Activated T-helper 1 cell treated with anti-CD3 and anti-CD28 coated beads, Interleukin-12 subunit alpha, Interleukin-12 subunit beta, Interleukin-2, Interleukin-4 antibody, amounts not matched to agents 30 ng/mL and 10 ng/mL and 1 ng/mL, durations not matched to agents 14 hours and 24 hours and 36 hours (primary cell): ENCODE data around the gene CASZ1. TPM values are rescaled to one million over a fixed set of nuclear protein-coding genes. Genes with fewer than 3 reads are reported as not detected.

ENCODE experiments used
- DNase-seq: peaks from one replicate; pipeline ENCODE4 v3.0.0; 2021; ENCODE audit warnings: low spot score
- H3K27ac Mint-ChIP-seq: one replicate; pipeline ENCODE4 v1.8.0; 2021; ENCODE audit warnings: mild to moderate bottlenecking, mixed read lengths
- H3K27me3 Mint-ChIP-seq: one replicate; pipeline ENCODE4 v1.8.0; 2022; ENCODE audit warnings: mild to moderate bottlenecking, moderate library complexity, mixed read lengths; ENCODE audit not compliant: insufficient read depth
- H3K36me3 Mint-ChIP-seq: one replicate; pipeline ENCODE4 v1.8.0; 2021; ENCODE audit warnings: low read depth, mixed read lengths
- H3K4me1 Mint-ChIP-seq: one replicate; pipeline ENCODE4 v1.8.0; 2021; ENCODE audit warnings: low read depth, mixed read lengths
- H3K4me3 Mint-ChIP-seq: one replicate; pipeline ENCODE4 v1.8.0; 2021; ENCODE audit warnings: mild to moderate bottlenecking, moderate library complexity, mixed read lengths
- H3K9me3 Mint-ChIP-seq: one replicate; pipeline ENCODE4 v1.8.0; 2021; ENCODE audit warnings: mixed read lengths
- intact Hi-C: fragments of 100-400 bp; cut with micrococcal nuclease; formaldehyde crosslinking; loops from one replicate; pipeline ENCODE4 v1.15.1; 2024
- total RNA-seq: library from RNA; stranded (reverse); gene quantifications from 2 replicates; pipeline ENCODE4 v1.2.3, GENCODE V29; 2022

Gene CASZ1
- total RNA-seq, 1 donor from 2014 or later: 11.7 TPM

- Mint-ChIP-seq H3K4me3 (no peak overlapping the region), H3K9me3 (no peaks in the 10 kb centered on the region), H3K4me1 (no peaks in the 10 kb centered on the region), H3K27ac (no peak overlapping the region), H3K36me3 (no peaks in the 10 kb centered on the region), H3K27me3 (peaks cover 8% of the 10 kb centered on the region)
- no peak for DNase-seq
- intact Hi-C loops: no loop called here
These were observed 22.1 kb upstream of the CASZ1 start for GRCh38 chr1:10818262-10819197.

- peaks cover 7% of the 10 kb centered on the region for H3K27me3 Mint-ChIP-seq
- intact Hi-C loops: no loop called here
- H3K4me1 Mint-ChIP-seq: no peaks in the 10 kb centered on the region
- H3K9me3 Mint-ChIP-seq: no peaks in the 10 kb centered on the region
- no peak overlapping the region for H3K27ac Mint-ChIP-seq
- DNase-seq: no peak
- no peaks in the 10 kb centered on the region for H3K36me3 Mint-ChIP-seq
- no peak overlapping the region for H3K4me3 Mint-ChIP-seq
These were observed 20.4 kb upstream of the CASZ1 start for GRCh38 chr1:10816743-10817369.

- no peaks in the 10 kb centered on the region for H3K9me3 Mint-ChIP-seq
- peaks cover 7% of the 10 kb centered on the region for H3K27me3 Mint-ChIP-seq
- no peak overlapping the region for H3K4me3 Mint-ChIP-seq
- intact Hi-C loops: no loop called here
- no peaks in the 10 kb centered on the region for H3K4me1 Mint-ChIP-seq
- no peak overlapping the region for H3K27ac Mint-ChIP-seq
- H3K36me3 Mint-ChIP-seq: no peaks in the 10 kb centered on the region
- no peak for DNase-seq
These were observed 19.8 kb upstream of the CASZ1 start for GRCh38 chr1:10816233-10816632.

- Mint-ChIP-seq H3K4me1 (no peaks in the 10 kb centered on the region), H3K4me3 (no peak overlapping the region), H3K9me3 (no peaks in the 10 kb centered on the region), H3K36me3 (no peaks in the 10 kb centered on the region), H3K27ac (no peak overlapping the region), H3K27me3 (peaks cover 7% of the 10 kb centered on the region)
- no peak for DNase-seq
- intact Hi-C loops: no loop called here
These were observed 19.4 kb upstream of the CASZ1 start for GRCh38 chr1:10815858-10816195.

GRCh38 chr1:10814976-10815857 is 18.8 kb upstream of the CASZ1 start:
- no peaks in the 10 kb centered on the region for H3K4me1 Mint-ChIP-seq
- H3K27me3 Mint-ChIP-seq: peaks cover 9% of the 10 kb centered on the region
- no peaks in the 10 kb centered on the region for H3K9me3 Mint-ChIP-seq
- no peak overlapping the region for H3K27ac Mint-ChIP-seq
- H3K36me3 Mint-ChIP-seq: no peaks in the 10 kb centered on the region
- H3K4me3 Mint-ChIP-seq: no peak overlapping the region
- no peak for DNase-seq
- intact Hi-C loops: no loop called here

- intact Hi-C loops: no loop called here
These were observed 17.9 kb upstream of the CASZ1 start for GRCh38 chr1:10814312-10814711.

GRCh38 chr1:10813799-10814198 is 17.4 kb upstream of the CASZ1 start:
- Mint-ChIP-seq H3K4me3 (no peak overlapping the region), H3K4me1 (no peaks in the 10 kb centered on the region), H3K27me3 (peaks cover 11% of the 10 kb centered on the region), H3K27ac (no peak overlapping the region), H3K9me3 (no peaks in the 10 kb centered on the region), H3K36me3 (no peaks in the 10 kb centered on the region)
- DNase-seq: no peak
- intact Hi-C loops: no loop called here

More at GRCh38 chr1:10814312-10814711, 17.9 kb upstream of the CASZ1 start:
- H3K9me3 Mint-ChIP-seq: no peaks in the 10 kb centered on the region
- no peak for DNase-seq
- H3K4me1 Mint-ChIP-seq: no peaks in the 10 kb centered on the region
- H3K36me3 Mint-ChIP-seq: no peaks in the 10 kb centered on the region
- no peak overlapping the region for H3K27ac Mint-ChIP-seq
- no peak overlapping the region for H3K4me3 Mint-ChIP-seq
- peaks cover 11% of the 10 kb centered on the region for H3K27me3 Mint-ChIP-seq

GRCh38 chr1:10812387-10812915 is 16.0 kb upstream of the CASZ1 start:
- H3K27me3 Mint-ChIP-seq: peaks cover 12% of the 10 kb centered on the region
- H3K27ac Mint-ChIP-seq: no peak overlapping the region
- no peaks in the 10 kb centered on the region for H3K9me3 Mint-ChIP-seq
- no peak overlapping the region for H3K4me3 Mint-ChIP-seq
- intact Hi-C loops: no loop called here
- no peaks in the 10 kb centered on the region for H3K36me3 Mint-ChIP-seq
- no peaks in the 10 kb centered on the region for H3K4me1 Mint-ChIP-seq
- DNase-seq: no peak

- no peaks in the 10 kb centered on the region for H3K9me3 Mint-ChIP-seq
- no peaks in the 10 kb centered on the region for H3K36me3 Mint-ChIP-seq
- no peak overlapping the region for H3K27ac Mint-ChIP-seq
- peaks cover 21% of the 10 kb centered on the region for H3K27me3 Mint-ChIP-seq
- no peaks in the 10 kb centered on the region for H3K4me1 Mint-ChIP-seq
- intact Hi-C loops: no loop called here
- DNase-seq: no peak
- H3K4me3 Mint-ChIP-seq: no peak overlapping the region
These were observed 12.0 kb upstream of the CASZ1 start for GRCh38 chr1:10808441-10808840.

- no peak for DNase-seq
- Mint-ChIP-seq H3K9me3 (no peaks in the 10 kb centered on the region), H3K27me3 (peaks cover 31% of the 10 kb centered on the region), H3K4me3 (no peak overlapping the region), H3K36me3 (no peaks in the 10 kb centered on the region), H3K27ac (no peak overlapping the region), H3K4me1 (no peaks in the 10 kb centered on the region)
- intact Hi-C loops: no loop called here
These were observed 10.5 kb upstream of the CASZ1 start for GRCh38 chr1:10806966-10807365.

GRCh38 chr1:10803971-10804820 is 7.8 kb upstream of the CASZ1 start:
- intact Hi-C loops: no loop called here
- Mint-ChIP-seq H3K27ac (no peak overlapping the region), H3K36me3 (no peaks in the 10 kb centered on the region), H3K4me1 (no peaks in the 10 kb centered on the region), H3K4me3 (no peak overlapping the region), H3K27me3 (peaks cover 51% of the 10 kb centered on the region), H3K9me3 (no peaks in the 10 kb centered on the region)
- no peak for DNase-seq
